GM19372 (cell line): Measurements from ENCODE around the gene FBXL14.

Experiments
- ATAC-seq: cut with Tn5 transposase; IDR thresholded peaks from one replicate; pipeline ENCODE4 v1.9.1; 2021; ENCODE audit warnings: mild to moderate bottlenecking, low read depth, moderate library complexity; ENCODE audit not compliant: unreplicated experiment

FBXL14 gene

DNA sequence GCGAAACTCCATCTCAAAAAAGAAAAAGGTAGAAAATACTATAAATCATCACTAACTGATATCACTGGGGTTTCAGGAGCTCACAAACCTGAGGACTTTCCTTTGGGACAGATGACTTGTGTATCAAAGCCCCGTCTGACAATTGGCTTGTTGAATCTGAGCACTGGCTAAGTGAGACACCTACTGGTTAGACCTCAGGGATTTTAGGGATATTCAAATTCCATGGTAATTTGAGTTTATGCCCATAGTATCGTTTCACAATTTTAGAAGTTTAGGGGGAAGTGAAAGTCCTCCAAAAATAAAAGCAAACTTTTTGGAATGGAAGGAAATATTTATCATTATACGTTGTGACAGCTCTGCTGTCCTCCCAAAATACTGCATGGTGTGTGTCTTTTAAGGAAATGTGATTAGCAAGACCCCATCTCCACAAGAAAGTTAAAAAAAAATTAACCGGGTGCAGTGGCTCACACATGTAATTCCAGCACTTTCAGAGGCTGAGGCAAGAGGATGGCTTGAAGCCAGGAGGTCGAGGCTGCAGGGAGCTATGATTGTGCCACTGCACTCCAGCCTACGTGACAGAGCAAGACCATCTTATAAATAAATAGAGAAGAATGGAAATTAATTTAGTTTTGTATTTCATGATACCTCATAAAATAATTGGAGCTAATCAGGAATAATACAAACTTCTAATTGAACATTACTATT lies 49.2 kb downstream of the FBXL14 start:
- ATAC-seq = no peak

GRCh38 chr12:1542599-1542998 lies 51.8 kb downstream of the FBXL14 start:
- ATAC-seq = no peak

DNA sequence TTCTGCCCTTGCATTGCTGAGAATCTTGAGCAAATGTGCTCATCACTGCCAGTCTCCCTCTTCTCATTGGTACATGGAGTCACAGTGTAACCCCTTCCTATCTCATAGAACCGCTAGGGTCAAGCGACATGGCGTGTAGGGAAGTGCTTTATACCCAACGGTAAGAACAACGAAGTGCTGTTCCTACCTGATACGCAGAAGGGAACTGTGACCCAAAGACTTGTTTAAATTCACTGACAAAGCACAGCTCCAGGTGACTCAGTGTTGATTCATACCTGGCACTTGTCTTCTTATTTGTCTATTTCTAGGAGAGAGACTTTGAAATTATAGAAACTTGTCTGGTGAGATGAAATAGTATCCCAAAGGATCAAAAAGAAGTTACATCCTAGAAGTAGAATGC lies 53.7 kb downstream of the FBXL14 start:
- no peak for ATAC-seq

DNA sequence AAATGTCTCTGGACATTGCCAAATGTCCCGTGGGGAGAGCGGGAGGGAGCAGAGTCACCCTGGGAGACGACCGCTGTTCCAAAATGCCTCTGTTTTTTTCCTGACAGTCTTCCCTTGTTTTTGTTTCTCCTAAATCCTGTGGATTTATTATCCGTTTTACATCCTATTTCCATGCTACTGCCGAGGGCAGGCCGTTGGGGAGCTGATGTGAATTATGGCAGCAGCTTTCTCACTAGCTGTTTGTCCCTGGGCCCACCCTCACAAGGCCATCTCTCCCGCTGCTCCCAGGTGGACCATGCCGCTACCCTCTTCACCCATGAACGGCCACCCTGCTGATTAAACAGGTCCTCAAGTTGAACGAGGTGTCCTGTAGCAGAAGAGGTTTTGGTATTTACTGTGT lies 55.2 kb downstream of the FBXL14 start:
- no peak for ATAC-seq

GRCh38 chr12:1536817-1537216 lies 57.6 kb downstream of the FBXL14 start:
- ATAC-seq = no peak

- no peak for ATAC-seq
Observed at GRCh38 chr12:1534748-1535147, 59.6 kb downstream of the FBXL14 start.

DNA sequence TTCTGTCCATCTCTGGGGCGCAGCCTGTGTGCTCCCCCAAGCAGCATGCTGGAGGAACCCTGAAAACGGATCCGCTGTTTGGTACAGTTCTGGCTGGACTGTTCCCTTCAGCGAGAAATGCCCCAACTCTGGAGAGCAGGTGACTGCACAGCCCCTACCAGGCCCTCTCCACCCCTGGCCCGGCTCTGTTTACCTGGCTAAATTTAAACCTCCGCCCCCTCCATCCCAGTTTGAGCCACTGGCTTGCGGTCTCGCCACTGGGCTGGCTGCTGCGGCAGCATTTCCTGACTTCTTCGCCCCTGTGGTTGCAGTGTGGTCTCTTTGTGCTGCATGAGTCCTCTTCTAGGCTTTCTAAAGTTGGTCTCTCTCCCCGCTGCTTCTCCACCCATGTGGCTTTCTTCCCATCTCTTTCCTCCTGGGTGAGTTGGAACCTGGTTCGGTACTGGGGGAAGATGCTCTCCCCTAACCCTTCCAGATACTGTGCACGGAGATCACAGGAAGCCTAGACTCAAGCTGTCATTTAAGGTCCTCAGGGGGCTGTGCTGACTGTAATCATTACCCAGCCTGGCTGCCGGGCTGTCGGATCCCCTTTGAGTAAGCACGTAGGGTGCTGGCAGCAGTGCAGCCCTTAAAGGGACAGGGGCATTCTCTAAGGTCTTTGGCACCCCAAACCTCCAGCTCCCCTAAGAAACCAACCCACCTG lies 60.6 kb downstream of the FBXL14 start:
- ATAC-seq = peak; percentile 49

DNA sequence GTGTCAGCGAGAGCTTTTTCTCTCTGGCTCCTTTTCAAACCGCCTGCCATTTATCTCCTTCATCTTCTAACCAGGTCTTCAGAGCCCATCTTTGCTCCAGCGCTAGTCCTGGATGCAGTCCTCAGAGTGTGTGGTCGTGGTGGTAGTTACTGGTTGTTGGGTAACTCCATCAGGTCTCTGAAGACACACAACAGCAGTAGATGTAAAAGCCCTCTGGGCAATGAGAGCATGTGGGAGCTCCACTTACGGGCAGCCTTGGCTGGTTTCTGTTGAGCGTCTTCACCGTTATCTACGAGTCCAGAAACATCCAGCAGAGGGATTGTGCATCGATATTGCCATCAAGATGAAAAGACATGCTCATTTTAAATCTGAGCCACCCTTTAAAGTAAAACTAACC lies 61.2 kb downstream of the FBXL14 start:
- no peak for ATAC-seq

DNA sequence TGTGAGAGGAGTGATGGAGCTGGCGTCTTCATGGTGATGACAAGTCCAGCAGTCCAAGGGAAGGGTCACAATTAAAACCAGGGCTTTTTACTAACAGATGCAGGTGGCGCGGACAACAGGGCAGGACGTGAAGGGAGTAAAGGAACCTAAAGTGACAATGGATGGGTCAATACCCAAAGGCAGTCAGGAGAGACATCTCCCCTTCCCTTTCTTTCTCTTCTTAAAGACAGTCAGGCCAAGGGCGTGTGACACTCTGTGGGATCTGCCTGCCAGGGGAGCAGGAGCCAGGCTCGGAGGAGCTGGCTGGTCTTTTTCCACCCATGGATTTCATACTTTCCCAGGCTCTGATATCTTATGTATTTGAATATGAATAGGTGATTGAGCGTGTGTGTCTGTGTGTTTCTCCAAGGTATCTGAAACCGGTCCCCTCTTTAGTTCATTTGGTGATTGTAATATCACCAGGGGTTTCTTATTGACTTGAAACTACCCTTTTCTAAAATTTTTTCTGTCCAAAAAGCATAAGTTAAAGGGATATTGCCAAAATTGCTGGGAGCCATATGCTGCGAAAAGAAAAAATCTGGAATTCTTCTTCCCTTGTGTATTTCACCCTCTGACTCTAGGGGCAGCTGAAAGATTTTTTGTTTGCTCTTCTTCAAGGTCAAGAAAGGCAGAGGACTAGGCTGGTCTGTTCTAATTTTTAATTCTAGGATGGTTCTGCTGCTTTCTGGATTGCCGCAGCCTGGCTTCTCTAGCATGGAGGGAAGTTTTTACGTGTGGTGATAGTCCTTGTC lies 61.8 kb downstream of the FBXL14 start:
- ATAC-seq = no peak

GRCh38 chr12:1531654-1532374 lies 62.6 kb downstream of the FBXL14 start:
- ATAC-seq = no peak

- ATAC-seq = no peak
Observed at GRCh38 chr12:1531153-1531653, 63.2 kb downstream of the FBXL14 start.

DNA sequence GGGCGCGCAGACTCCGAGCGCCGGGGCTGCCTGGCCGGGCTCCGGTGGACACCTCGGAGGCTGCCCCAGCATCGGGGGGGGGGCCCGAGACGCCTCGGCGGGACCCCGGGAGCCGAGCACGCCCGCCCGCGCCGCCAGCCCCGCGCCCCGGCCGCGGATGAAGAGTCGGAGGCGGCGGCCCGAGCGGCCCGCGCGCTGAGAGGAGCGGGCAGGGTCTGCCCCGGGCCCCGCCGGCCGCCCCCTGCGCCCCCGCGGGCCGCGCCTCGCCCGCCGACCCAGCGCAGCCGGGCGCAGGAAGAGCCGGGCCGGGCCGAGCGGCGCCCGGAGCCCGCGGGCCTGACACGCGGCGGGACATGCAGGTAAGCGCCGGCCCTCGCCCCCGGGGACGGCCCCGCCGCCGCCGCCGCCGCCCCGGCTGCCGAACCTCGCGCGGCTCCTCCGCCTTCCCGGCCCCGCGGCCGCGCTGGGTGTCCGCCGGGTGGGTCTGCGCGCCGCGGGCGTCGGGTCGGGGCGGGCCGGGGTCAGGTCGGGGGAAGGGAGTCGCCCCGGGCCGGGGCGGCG lies 63.7 kb downstream of the FBXL14 start:
- no peak for ATAC-seq

DNA sequence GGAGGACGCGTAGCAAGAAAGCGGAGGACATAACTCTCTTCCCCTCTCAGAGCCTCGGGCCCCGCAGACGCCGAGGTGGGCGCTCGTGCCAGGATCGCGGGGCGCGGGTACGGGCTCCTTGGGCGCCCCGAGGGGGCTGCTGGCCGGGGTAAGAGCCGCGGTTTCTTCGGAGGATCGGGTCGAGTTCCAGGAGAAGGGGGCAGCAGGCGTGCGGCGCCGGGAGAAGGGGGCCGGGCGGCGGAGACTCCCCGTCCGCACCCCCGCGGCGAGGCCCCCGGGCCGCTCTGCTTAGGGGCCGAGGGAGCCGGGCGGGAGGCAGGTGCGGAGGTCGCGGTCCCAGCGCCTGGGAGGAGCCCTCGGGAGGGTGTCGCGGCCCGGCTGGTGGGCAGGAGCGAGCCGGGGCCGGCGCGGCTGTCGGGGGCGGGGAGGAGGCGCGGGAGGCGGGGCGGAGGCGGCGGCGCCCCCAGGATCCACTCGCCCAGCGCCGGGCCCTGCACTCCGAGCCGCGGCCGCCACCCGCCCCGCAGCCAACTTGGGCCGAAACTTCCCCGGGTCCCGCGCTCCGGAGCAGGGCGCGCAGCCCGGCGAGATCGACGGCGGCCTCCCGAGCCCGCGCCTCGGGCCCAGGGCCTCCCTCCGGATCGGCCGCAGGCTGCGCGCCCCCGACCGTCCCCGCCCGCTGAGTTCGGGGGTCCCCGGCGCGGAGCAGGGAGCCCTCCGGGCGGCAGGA lies 64.4 kb downstream of the FBXL14 start:
- ATAC-seq = no peak

GRCh38 chr12:1529228-1529861 lies 65.0 kb downstream of the FBXL14 start:
- ATAC-seq = no peak

DNA sequence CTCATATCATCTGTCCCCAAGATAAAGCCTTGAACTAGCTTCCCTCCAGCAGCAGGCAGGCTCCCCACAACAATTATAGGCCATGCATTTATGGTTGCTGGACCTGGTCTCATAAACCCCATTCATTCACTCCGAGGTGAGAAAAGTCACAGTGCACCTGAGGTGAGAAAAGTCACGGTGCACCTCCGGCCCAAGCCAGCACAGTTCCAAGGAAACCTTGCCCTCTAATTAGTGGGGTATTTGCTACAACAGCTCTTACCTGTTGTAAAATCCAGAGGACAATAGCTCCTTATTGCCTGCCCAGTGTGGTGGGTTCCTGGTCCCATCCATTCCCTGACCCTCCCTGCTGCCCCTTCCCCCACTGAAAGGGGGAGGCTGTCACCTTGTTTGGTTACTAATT lies 65.6 kb downstream of the FBXL14 start:
- ATAC-seq = no peak

GRCh38 chr12:1527789-1528188 lies 66.6 kb downstream of the FBXL14 start:
- ATAC-seq = no peak

- no peak for ATAC-seq
Observed at GRCh38 chr12:1525858-1526257, 68.5 kb downstream of the FBXL14 start.

GRCh38 chr12:1523558-1524050 lies 70.8 kb downstream of the FBXL14 start:
- ATAC-seq = no peak

GRCh38 chr12:1523046-1523445 lies 71.3 kb downstream of the FBXL14 start:
- no peak for ATAC-seq
